H1 (cell line): ENCODE results near the gene SEC24C. TPM values are rescaled to one million over a fixed set of nuclear protein-coding genes. Genes with fewer than 3 reads are reported as not detected.

Source experiments
- CTCF ChIA-PET: fragments of 300-600 bp; sonication (Branson Sonifier 250); formaldehyde crosslinking; loops from one replicate; lab custom pipeline; 2021; ENCODE audit not compliant: partially characterized antibody; lab: Charles Lee
- POLR2A ChIA-PET: fragments of 300-600 bp; sonication (Branson Sonifier 250); formaldehyde crosslinking; loops from one replicate; lab custom pipeline; 2021; ENCODE audit warnings: inconsistent platforms; ENCODE audit not compliant: partially characterized antibody; lab: Charles Lee
- DNase-seq, 2 experiments: peaks; one replicate each; pipeline versions ENCODE4 v3.0.0 to v3.0.0-alpha.2; 2010 to 2022; ENCODE audit warnings: low spot score in 2 of 2, low read depth in 1 of 2, mixed read lengths in 1 of 2
- FAIRE-seq: peaks from 2 replicates; lab custom pipeline; 2011; peaks lifted over from hg19 to GRCh38; lab: Jason Lieb, UNC
- H2AFZ ChIP-seq: 2 replicates; pipeline ENCODE4 v1.8.1; 2012; ENCODE audit warnings: low read length, inconsistent platforms
- H2AK5ac ChIP-seq: 2 replicates; pipeline ENCODE4 v1.6.1; 2013; ENCODE audit warnings: low read depth, low read length
- H2BK120ac ChIP-seq: replicated peaks from 2 replicates; pipeline ENCODE3; 2013; ENCODE audit warnings: low read depth, low read length, inconsistent platforms
- H2BK12ac ChIP-seq: 2 replicates; pipeline ENCODE4 v1.6.1; 2013; ENCODE audit warnings: low read depth, low read length
- H2BK15ac ChIP-seq: 2 replicates; pipeline ENCODE4 v1.6.1; 2013; ENCODE audit warnings: low read length
- H2BK20ac ChIP-seq: 2 replicates; pipeline ENCODE4 v1.6.1; 2013; ENCODE audit warnings: low read length
- H2BK5ac ChIP-seq: 2 replicates; pipeline ENCODE4 v1.6.1; 2013; ENCODE audit warnings: low read depth, low read length
- H3K14ac ChIP-seq: 2 replicates; pipeline ENCODE4 v1.6.1; 2013; ENCODE audit warnings: inconsistent platforms; ENCODE audit not compliant: insufficient read length
- H3K18ac ChIP-seq: 2 replicates; pipeline ENCODE4 v1.6.1; 2013; ENCODE audit warnings: low read length; ENCODE audit errors: extremely low read depth
- H3K23ac ChIP-seq: 2 replicates; pipeline ENCODE4 v1.6.1; 2013; ENCODE audit warnings: inconsistent platforms; ENCODE audit not compliant: insufficient read length
- H3K23me2 ChIP-seq: 2 replicates; pipeline ENCODE4 v1.6.1; 2013; ENCODE audit warnings: low read depth, low read length
- H3K27ac ChIP-seq: 2 replicates; pipeline ENCODE4 v1.6.1; 2011; ENCODE audit warnings: low read depth, low read length, inconsistent platforms
- H3K27me3 ChIP-seq, 4 experiments: replicated peaks in 1 of 4; 1 replicate in 1 of 4; 2 replicates in 3 of 4; pipeline versions ENCODE4 v1.6.1 to v1.8.1; 2011 to 2013; ENCODE audit warnings: low read length in 3 of 4, mild to moderate bottlenecking in 3 of 4, inconsistent platforms in 2 of 4, mixed read lengths in 2 of 4, moderate library complexity in 1 of 4; ENCODE audit not compliant: control insufficient read depth in 3 of 4, insufficient read depth in 3 of 4; ENCODE audit errors: extremely low read depth in 1 of 4
- H3K36me3 ChIP-seq, 4 experiments: 2 replicates each; pipeline versions ENCODE4 v1.6.1 to v1.8.1; 2011 to 2013; ENCODE audit warnings: mild to moderate bottlenecking in 4 of 4, low read length in 3 of 4, moderate library complexity in 2 of 4, control low read depth in 1 of 4, inconsistent platforms in 1 of 4; ENCODE audit not compliant: insufficient read depth in 4 of 4, control insufficient read depth in 2 of 4
- H3K4ac ChIP-seq: replicated peaks from 2 replicates; pipeline ENCODE3; 2013; ENCODE audit warnings: low read length, low read depth, mixed read lengths, inconsistent platforms; ENCODE audit not compliant: insufficient read length
- H3K4me1 ChIP-seq, 4 experiments: replicated peaks in 1 of 4; 1 replicate in 1 of 4; 2 replicates in 3 of 4; pipeline versions ENCODE4 v1.6.1 to v1.8.1; 2011 to 2013; ENCODE audit warnings: low read length in 3 of 4, inconsistent platforms in 2 of 4, mixed read lengths in 1 of 4; ENCODE audit not compliant: insufficient read depth in 4 of 4, control insufficient read depth in 3 of 4
- H3K4me2 ChIP-seq, 2 experiments: 2 replicates each; pipeline versions ENCODE4 v1.6.1 to v1.8.1; 2011 to 2013; ENCODE audit warnings: low read depth in 2 of 2, low read length in 2 of 2, control low read depth in 1 of 2, inconsistent platforms in 1 of 2, mild to moderate bottlenecking in 1 of 2; ENCODE audit not compliant: insufficient read depth in 1 of 2
- H3K4me3 ChIP-seq, 4 experiments: fragments of 200-600, 300-600 bp in 1 of 4; sonication (generic), shearing (Covaris generic), sonication (Bioruptor Twin) in 1 of 4; 2 replicates each; pipeline versions ENCODE4 v1.5.1 to v1.8.1; 2011 to 2016; ENCODE audit warnings: low read length in 4 of 4, low read depth in 3 of 4, control low read depth in 2 of 4, inconsistent platforms in 2 of 4, mild to moderate bottlenecking in 2 of 4, mixed read lengths in 1 of 4, moderate library complexity in 1 of 4; ENCODE audit not compliant: insufficient read depth in 2 of 4; ENCODE audit errors: extremely low read depth in 1 of 4
- H3K56ac ChIP-seq: replicated peaks from 2 replicates; pipeline ENCODE3; 2013; ENCODE audit warnings: low read depth, mild to moderate bottlenecking, mixed read lengths, low read length, inconsistent platforms; ENCODE audit not compliant: insufficient read length
- H3K79me1 ChIP-seq: 2 replicates; pipeline ENCODE4 v1.6.1; 2013; ENCODE audit warnings: low read depth, low read length, control low read depth
- H3K79me2 ChIP-seq, 2 experiments: 2 replicates each; pipeline versions ENCODE4 v1.6.1 to v1.8.1; 2012 to 2013; ENCODE audit warnings: low read length in 2 of 2, mild to moderate bottlenecking in 2 of 2, inconsistent platforms in 1 of 2; ENCODE audit not compliant: insufficient read depth in 2 of 2, control insufficient read depth in 1 of 2
- H3K9ac ChIP-seq, 4 experiments: replicated peaks in 1 of 4; 1 replicate in 1 of 4; 2 replicates in 3 of 4; pipeline versions ENCODE4 v1.6.1 to v1.8.1; 2011 to 2013; ENCODE audit warnings: low read depth in 3 of 4, low read length in 3 of 4, control low read depth in 2 of 4, mild to moderate bottlenecking in 2 of 4, moderate library complexity in 2 of 4, inconsistent platforms in 1 of 4; ENCODE audit errors: extremely low read depth in 1 of 4
- H3K9me3 ChIP-seq, 2 experiments: 2 replicates each; pipeline versions ENCODE4 v1.6.1 to v1.8.1; 2012 to 2013; ENCODE audit warnings: mild to moderate bottlenecking in 2 of 2, moderate library complexity in 2 of 2, control low read depth in 1 of 2, inconsistent platforms in 1 of 2, low read depth in 1 of 2, low read length in 1 of 2, mixed read lengths in 1 of 2; ENCODE audit not compliant: insufficient read depth in 2 of 2
- H4K20me1 ChIP-seq, 2 experiments: replicated peaks in 1 of 2; 2 replicates each; pipeline versions ENCODE3 to v1.8.1; 2011 to 2013; ENCODE audit warnings: inconsistent platforms in 2 of 2, low read length in 2 of 2, mild to moderate bottlenecking in 1 of 2; ENCODE audit not compliant: insufficient read depth in 2 of 2, control insufficient read depth in 1 of 2
- H4K5ac ChIP-seq: 2 replicates; pipeline ENCODE4 v1.6.1; 2013; ENCODE audit warnings: low read length, low read depth, mixed read lengths, inconsistent platforms; ENCODE audit not compliant: insufficient read length
- H4K8ac ChIP-seq: 2 replicates; pipeline ENCODE4 v1.8.0; 2013; ENCODE audit warnings: mild to moderate bottlenecking, moderate library complexity, low read length, inconsistent platforms; ENCODE audit not compliant: insufficient read depth; ENCODE audit errors: extremely low read depth
- H4K91ac ChIP-seq: replicated peaks from 2 replicates; pipeline ENCODE3; 2013; ENCODE audit warnings: low read length, mixed read lengths, inconsistent platforms; ENCODE audit not compliant: insufficient read length
- BCL11A ChIP-seq, 2 experiments: IDR thresholded peaks; one replicate each; pipeline ENCODE4 v1.6.1; 2011; ENCODE audit warnings: low read depth in 2 of 2, low read length in 2 of 2, mild to moderate bottlenecking in 2 of 2
- CHD1 ChIP-seq: IDR thresholded peaks from 2 replicates; pipeline ENCODE4 v1.6.1; 2012; ENCODE audit warnings: low read depth, low read length, improper control_type of control experiment
- EGR1 ChIP-seq: IDR thresholded peaks from 2 replicates; pipeline ENCODE4 v1.6.1; 2011; ENCODE audit warnings: low read depth, low read length, borderline replicate concordance
- NANOG ChIP-seq: IDR thresholded peaks from 2 replicates; pipeline ENCODE4 v1.6.1; 2011; ENCODE audit warnings: low read length, low read depth, mild to moderate bottlenecking, inconsistent platforms; ENCODE audit not compliant: insufficient read depth, poor library complexity, severe bottlenecking
- PHF8 ChIP-seq: fragments of 200-600 bp; sonication (generic); conservative IDR thresholded peaks from 2 replicates; pipeline ENCODE4 v1.7.1; 2012; ENCODE audit warnings: low read depth, mild to moderate bottlenecking, inconsistent platforms, low read length, moderate library complexity
- SP4 ChIP-seq: IDR thresholded peaks from 2 replicates; pipeline ENCODE4 v1.6.1; 2012; ENCODE audit warnings: low read length, inconsistent platforms
- TCF12 ChIP-seq: IDR thresholded peaks from 2 replicates; pipeline ENCODE4 v1.6.1; 2011; ENCODE audit warnings: low read depth, mild to moderate bottlenecking, low read length
- YY1 ChIP-seq: IDR thresholded peaks from 2 replicates; pipeline ENCODE4 v1.6.1; 2011; ENCODE audit warnings: low read depth, mild to moderate bottlenecking, low read length
- WGBS, 2 experiments: shearing (Covaris generic) in 1 of 2; methylation state at CpG; one replicate each; pipeline versions ENCODE4 v1.1.6 to v1.1.7; 2013 to 2015; ENCODE audit warnings: low lambda C conversion rate in 2 of 2, mixed read lengths in 2 of 2, inconsistent platforms in 1 of 2, low coverage in 1 of 2, missing lambda C conversion rate in 1 of 2; ENCODE audit not compliant: insufficient replicate concordance in 2 of 2, insufficient coverage in 1 of 2, insufficient read length in 1 of 2; ENCODE audit errors: extremely low coverage in 1 of 2, missing lambda C conversion rate in 1 of 2; 5-methylcytosine and 5-hydroxymethylcytosine counted together
- polyA plus RNA-seq, 7 experiments: library from polyadenylated mRNA; depleted of rRNA in 3 of 7; stranded (reverse) in 5 of 7; unstranded in 2 of 7; fragments of >200 nt in 5 of 7; fragments of 200-250 nt in 2 of 7; gene quantifications; 1 replicate in 5 of 7; 2 replicates in 1 of 7; 4 replicates in 1 of 7; pipeline versions ENCODE4 v1.2.1 to v1.2.3, GENCODE V29; 2011 to 2013; ENCODE audit warnings: missing spikeins in 2 of 7, mixed read lengths in 2 of 7
- total RNA-seq: library from RNA; stranded (reverse); fragmentation: NEBNext Ultra II Directional; extraction: Animal tissue kit (Norgen Biotek cat#: 25700); gene quantifications from 2 replicates; pipeline ENCODE4 v1.2.1, GENCODE V29; 2021

SEC24C gene
- total and polyA plus RNA-seq, 2 of the 8 experiments (the other 6 are each of a cell fraction or from before 2014, with no cell fraction given) = 63.2 to 67.4 TPM

DNA sequence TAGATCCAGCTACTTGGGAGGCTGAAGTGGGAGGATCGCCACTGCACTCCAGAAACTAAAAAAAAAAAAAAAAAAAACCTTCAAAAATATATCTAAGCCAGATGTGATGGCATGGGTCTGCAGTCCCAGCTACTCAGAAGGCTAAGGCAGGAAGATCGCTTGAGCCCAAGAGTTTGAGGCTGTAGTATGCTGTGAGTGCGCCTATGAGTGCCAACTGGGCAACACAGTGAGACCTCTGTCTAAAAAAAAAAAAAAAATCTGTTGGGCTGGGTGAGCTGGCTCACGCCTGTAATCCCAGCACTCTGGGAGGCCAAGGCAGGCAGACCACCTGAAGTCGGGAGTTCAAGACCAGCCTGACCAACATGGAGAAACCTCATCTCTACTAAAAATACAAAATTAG, 34.8 kb downstream of the SEC24C start:
- Histone ChIP-seq H4K91ac (no peak overlapping the region), H3K4ac (no peak overlapping the region), H3K79me1 (peaks cover 2% of the 10 kb centered on the region; the same call in 1 of the 2 replicates), H3K36me3 (peaks cover 0 to 45% (median 10%) of the 10 kb centered on the region in 4 experiments; a peak in 6 of 8 replicates), H3K18ac (no peak overlapping the region), H3K56ac (no peak overlapping the region), H3K9ac (no peak overlapping the region), H4K8ac (no peak overlapping the region), H2BK120ac (no peak overlapping the region)
- TF ChIP-seq CHD1 = no peak
- TF ChIP-seq BCL11A (IDR thresholded peaks at IDR 0.05; ENCODE audit: low read depth in 2 of 2, low read length in 2 of 2) = no peak
- no peak for TF ChIP-seq PHF8
- TF ChIP-seq TCF12 = no peak
- no peak for TF ChIP-seq NANOG
- TF ChIP-seq YY1 = no peak
- no peak for TF ChIP-seq SP4
- no peak for TF ChIP-seq EGR1
- TF ChIP-seq, all 59 proteins: peak for 0
- DNase-seq = no peak
- Histone ChIP-seq H3K27me3 (no peaks in the 10 kb centered on the region; a peak in 1 of 7 replicates), H2BK12ac (no peak overlapping the region), H3K9me3 (no peaks in the 10 kb centered on the region), H3K4me3 (no peak overlapping the region), H3K14ac (no peak overlapping the region), H2AK5ac (no peak overlapping the region), H3K27ac (no peak overlapping the region), H3K79me2 (peaks cover 6 to 46% of the 10 kb centered on the region in 2 experiments; a peak in 3 of 4 replicates), H3K4me2 (no peak overlapping the region), H2BK5ac (no peak overlapping the region), H4K20me1 (peaks cover 2 to 9% of the 10 kb centered on the region in 2 experiments), H3K4me1 (peaks cover 0 to 5% (median 4%) of the 10 kb centered on the region in 4 experiments; a peak in 4 of 7 replicates), H2AFZ (no peak overlapping the region), H3K23me2 (peaks cover 2% of the 10 kb centered on the region; the same call in 1 of the 2 replicates), H2BK20ac (no peak overlapping the region), H2BK15ac (no peak overlapping the region), H3K23ac (no peak overlapping the region), H4K5ac (no peak overlapping the region)
- 91% methylated on average over 5 of the region's 5 CpGs; no CpG with 5 or more reads in 1 of the 2 experiments for WGBS, 2 experiments
- ChIA-PET CTCF (interaction anchor here (0.7 kb wide), 3 partner anchors 16 to 1733 kb away, joined by 3 to 6 read pairs (median 4); no protein-coding TSS in a partner anchor), POLR2A (interaction anchor here (1.4 to 2.0 kb wide), 7 partner anchors 9 to 36 kb away, joined by 3 to 8 read pairs (median 5); no protein-coding TSS in a partner anchor)
- no peak for FAIRE-seq
